SK-N-SH (cell line): ENCODE data around the gene RBP2.

Source experiments
- EZH2phosphoT487 ChIP-seq: fragments of 200-600 bp; sonication (generic); IDR thresholded peaks from 2 replicates; pipeline ENCODE4 v1.6.1; 2017; ENCODE audit warnings: low read depth, mixed run types, mild to moderate bottlenecking, antibody characterized with exemption, moderate library complexity, borderline replicate concordance
- POLR2AphosphoS5 ChIP-seq: IDR thresholded peaks from 2 replicates; pipeline ENCODE4 v1.6.1; 2012; ENCODE audit warnings: low read depth, low read length
- TF ChIP-seq, protein P1 (sequence below): IDR thresholded peaks from 2 replicates; pipeline ENCODE4 v1.4.0; 2012; ENCODE audit warnings: low read depth, borderline replicate concordance

DNA sequence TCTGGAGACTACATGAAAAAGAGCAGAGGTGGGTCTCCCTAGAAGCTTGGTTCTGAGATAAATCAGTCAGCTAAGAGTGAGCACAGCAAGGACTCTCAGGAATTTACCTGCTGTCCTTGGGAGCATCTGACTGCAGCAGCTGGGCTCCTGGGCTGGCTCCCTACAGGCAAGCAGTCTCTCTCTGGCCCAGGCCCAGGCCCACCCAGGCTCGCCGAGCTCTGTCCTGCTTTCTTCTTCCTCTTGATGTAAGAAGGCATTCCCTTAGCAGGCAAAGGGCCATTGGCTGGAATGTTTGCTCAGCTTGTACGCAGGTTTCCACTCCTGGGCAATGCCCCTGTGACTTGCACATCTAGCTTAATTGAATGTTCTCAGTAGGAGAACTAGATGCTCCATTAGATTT lies 4.3 kb upstream of the RBP2 start:
- no peak for TF ChIP-seq EZH2phosphoT487
- no peak for TF ChIP-seq POLR2AphosphoS5
- TF ChIP-seq, protein P1, sequence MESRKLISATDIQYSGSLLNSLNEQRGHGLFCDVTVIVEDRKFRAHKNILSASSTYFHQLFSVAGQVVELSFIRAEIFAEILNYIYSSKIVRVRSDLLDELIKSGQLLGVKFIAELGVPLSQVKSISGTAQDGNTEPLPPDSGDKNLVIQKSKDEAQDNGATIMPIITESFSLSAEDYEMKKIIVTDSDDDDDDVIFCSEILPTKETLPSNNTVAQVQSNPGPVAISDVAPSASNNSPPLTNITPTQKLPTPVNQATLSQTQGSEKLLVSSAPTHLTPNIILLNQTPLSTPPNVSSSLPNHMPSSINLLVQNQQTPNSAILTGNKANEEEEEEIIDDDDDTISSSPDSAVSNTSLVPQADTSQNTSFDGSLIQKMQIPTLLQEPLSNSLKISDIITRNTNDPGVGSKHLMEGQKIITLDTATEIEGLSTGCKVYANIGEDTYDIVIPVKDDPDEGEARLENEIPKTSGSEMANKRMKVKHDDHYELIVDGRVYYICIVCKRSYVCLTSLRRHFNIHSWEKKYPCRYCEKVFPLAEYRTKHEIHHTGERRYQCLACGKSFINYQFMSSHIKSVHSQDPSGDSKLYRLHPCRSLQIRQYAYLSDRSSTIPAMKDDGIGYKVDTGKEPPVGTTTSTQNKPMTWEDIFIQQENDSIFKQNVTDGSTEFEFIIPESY: no peak
